SKM-1 treated with dmso at 0.1 percent for 144 hours (cell line): Measurements from ENCODE around the gene ODAD4.
A peak's percentile ranks its signal among the peaks of the same experiment; 100 is the strongest.
"Not testable (repeated sequence)": the region's sequence is repeated elsewhere in the genome, so short reads cannot be mapped to it uniquely, and the experiment has no call there.

Experiments
- DNase-seq: peaks from one replicate; lab custom pipeline; 2025; ENCODE audit not compliant: unreplicated experiment; lab: John Stamatoyannopoulos, UW

Gene ODAD4

DNA sequence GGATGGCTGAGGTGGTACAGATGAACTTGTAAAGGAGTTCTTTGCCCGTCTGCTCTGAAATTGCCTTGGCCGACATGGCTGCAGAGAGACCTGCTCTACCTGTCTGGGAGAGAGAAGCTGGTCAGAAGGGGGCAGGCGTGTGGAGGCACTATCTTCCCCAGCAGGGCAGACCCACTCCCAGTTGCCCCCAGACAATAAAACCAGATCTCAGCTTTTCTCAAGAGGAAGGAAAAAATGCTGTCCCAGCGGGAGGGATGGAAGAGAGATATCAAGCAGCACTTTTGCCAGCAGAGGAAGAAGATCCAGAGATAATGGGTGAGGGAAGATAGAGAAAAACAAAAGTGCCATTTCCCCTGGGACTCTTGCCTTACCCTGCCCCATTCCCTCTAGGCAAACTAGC, 16.6 kb upstream of the ODAD4 start:
- DNase-seq, result no peak

DNA sequence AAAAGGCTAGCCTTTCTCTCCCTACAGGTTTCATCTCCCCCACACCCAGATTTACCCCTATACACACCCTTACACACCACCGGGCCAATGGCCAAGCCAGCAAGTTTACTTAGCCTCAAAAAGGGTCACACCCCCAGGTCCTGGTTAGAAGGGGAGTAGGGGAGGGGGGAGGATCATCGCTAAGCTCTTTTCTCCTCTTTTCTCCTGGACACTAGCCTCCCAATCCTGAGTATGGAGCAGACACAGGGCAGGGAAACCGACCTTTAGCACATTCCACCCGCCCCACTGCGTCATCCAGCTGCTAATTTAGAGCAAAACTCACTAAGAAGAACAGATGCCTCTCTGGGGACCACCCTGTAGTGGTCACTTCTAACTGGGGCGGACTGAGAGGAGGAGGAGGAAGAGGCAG, 16.1 kb upstream of the ODAD4 start:
- DNase-seq, result no peak

DNA sequence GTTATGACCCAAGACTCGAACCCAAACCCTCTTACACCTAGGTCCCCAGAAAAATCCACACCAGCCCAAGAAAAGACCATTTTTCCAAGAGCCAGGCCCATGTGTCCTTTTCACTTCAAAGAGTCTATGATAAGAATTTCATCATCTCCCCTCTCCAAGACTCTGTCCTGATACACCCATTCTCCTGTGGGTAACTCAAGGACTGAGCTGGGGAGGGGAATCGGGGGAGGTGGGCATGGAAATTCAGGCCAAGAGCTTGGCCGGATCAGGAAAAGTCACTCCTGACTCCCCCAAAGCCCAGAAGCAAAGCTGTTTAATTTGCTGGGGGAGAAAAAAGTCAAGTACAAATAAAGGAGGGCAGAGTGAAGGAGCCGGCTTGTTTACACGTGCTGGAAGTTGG, 15.4 kb upstream of the ODAD4 start:
- DNase-seq, result no peak

DNA sequence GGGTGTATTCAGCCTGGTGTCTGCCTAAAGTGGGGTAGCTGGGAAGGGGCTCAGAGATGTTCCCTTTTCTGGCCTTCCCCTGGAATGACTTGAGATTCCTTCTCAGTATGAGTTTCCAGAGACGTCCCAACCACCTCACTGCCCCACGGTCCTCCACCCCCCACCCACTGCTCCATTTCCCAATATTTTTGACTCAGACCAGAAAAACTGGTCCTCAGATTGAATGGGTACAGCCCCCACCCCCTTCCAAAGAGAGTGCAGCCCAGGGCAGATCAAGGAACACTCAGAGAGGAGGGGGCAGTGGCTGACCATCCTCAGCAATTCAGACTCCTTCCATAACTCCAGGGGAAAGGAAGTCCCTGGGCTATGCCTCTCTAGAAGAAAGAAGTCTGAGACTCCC, 14.9 kb upstream of the ODAD4 start:
- DNase-seq, result no peak

DNA sequence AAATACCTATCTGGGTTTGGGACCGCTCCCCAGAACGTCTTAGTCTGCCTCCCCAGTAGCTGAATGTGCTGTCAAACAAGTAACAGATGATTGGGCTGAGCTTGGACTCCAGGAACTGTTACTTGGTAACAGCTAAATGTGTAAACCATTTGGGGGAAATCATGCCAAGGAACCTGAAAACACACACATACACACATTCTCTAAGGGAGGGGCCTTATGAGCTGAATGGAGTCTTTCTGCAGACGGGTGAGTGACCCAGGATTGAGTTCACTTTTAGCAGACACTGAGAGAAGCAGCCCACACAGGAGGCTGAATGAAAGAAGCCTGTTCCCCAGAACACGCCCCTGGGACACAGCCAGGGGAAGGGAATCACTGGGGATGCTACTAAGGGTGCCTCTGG, 13.2 kb upstream of the ODAD4 start:
- no peak for DNase-seq

DNA sequence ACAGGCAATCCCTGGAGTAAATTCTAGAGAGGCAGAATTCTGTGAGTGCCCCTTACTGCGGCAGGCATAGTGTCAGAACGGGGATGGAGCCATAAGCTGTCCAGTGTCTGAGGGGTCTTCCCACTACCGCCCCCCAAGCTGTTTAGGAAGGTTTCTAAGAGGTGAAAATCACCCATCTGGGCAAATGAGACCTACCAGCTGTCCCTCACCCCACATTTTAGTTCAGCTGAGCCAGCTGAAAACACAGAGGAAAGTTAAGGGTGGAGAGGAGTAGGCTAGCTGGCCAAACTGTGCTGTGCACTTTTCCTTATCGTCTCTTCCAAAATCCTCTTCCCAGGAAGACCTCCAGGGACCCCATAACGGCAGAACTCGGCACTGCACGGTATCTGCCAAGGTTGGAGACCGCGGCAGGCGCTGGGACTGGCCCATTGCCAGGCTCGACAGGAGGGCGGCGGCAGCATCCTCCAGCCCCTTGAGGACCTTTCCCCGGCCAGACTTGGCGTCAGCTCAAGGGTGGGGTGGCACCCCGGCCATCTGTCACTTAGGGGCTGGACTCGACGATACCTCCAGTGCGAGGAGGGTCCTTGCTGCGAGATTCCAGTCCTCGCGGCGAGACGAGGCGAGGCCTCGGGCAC, 12.6 kb upstream of the ODAD4 start:
- no peak for DNase-seq

DNA sequence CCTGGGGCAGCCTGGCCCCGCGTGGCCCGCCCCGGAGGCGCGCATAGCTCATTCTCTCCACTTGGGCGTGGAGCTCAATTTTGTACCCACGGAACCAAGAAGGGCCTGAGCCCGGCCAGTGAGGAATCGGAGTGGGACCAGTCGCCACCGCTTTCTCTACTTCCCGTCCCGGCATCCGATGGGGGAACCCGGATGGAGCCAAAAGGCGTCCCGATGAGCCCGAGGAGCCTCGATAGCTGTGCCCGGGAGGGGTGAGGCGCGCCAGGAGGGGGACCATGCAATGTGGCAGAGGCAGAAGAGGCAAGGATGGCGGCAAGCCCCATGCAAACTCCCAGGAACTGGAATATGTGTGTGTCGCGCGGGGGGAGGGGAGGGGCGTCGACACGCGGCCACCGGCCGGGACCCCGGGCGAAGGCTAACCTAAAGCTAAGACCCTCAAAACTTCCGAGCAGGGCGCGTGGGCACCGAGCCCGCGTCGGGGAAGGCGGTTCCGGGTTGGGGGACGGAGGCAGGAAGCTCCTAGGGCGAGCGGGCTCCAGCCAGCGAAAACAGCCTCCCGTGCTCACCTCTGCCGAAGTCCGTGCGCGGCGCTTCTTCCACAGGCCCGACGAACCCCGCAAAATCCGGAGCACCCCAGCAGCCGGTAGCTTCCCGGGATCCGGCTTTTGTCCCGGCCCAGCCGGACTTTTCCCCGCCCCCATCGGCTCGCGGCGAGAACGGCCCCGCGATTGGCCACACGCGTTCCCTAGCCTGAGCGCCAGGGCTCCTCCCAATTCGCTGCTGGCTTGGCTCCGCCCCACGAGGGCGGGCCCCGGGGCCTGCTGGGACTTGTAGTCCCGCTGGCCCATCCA, 11.9 kb upstream of the ODAD4 start, which contains the start of gene ACLY:
TSS of gene ACLY (minus strand) at position 638 of the 851 bp plus-strand sequence. CDS start 5,078 bp downstream, outside the sequence.
- peak; percentile 93 for DNase-seq

DNA sequence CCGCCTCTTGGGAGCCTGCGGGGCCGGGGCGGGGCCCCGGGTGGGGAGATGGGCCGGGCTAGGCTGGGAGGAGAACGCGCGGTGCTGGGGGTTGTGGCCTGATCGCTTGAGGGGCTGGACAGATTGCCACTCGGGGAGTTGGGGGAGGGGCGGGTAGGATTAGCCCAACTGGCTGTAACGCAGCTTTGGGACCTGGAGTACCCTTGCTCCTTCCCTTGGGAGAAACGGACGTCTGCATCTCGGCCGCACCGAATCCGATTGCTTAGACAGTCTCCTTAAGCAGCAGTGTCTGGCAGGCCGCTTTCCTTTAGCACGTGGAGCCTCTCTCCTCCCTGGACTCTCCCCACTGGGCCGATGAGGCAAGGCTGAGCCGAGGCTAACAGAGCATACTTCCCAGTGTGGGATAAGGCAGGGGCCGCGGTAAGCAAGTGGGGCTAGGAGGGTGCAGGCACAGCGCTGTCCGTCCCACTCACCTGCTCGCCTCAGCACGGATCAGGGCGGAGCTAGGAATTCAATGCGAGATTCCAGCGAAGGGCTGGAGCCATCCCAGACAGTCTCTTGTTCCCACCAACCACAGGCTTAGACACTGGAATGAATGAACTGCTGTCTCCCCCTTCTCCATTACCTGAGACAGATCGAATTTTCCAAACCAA, 11.1 kb upstream of the ODAD4 start:
- DNase-seq, result peak; percentile 48

DNA sequence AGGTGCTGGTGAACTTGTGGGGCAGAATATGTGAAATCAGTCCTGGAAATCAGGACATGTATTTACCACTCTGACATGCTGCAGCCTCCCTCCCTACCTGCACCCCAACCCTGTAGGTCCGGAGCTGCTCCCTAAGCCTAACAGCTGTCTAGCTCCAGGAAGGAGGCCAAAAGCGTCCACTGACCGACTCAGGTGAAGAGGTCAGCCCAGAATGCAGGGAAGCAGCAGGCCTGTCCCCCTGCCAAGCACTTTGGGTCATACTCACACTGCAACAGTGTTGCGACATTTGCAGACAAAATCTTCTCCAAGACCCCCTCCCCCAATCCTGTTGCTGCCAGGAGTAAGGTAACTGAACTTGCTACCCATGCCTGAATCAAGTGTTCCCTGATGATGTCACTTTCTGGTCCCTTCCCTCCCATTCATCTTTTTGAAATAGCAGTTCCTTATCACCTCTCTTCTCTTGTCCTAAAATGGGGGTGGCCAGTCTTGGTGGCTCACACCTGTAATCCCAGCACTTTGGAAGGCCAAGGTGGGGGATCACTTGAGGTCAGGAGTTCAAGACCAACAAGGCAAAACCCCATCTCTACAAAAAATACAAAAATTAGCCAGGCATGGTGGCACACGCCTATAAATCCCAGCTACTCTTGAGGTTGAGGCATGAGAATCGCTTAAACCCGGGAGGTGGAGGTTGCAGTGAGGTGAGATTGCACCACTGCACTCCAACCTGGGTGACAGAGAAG, 10.4 kb upstream of the ODAD4 start:
- no peak for DNase-seq

DNA sequence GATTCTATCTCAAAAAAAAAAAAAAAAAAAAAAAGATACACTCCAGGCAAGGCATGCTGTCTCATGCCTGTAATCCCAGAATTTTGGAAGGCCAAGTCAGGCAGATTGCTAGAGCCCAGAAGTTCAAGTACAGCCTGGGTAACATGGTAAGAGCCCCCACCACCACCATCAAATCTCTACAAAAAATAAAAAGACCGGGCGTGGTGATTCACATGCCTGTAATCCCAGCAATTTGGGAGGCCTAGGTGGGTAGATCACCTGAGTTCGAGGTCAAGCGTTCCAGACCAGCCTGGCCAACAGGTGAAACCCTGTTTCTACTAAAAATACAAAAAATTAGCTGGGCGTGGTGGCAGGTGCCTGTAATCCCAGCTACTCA, 9.8 kb upstream of the ODAD4 start:
- no peak for DNase-seq

DNA sequence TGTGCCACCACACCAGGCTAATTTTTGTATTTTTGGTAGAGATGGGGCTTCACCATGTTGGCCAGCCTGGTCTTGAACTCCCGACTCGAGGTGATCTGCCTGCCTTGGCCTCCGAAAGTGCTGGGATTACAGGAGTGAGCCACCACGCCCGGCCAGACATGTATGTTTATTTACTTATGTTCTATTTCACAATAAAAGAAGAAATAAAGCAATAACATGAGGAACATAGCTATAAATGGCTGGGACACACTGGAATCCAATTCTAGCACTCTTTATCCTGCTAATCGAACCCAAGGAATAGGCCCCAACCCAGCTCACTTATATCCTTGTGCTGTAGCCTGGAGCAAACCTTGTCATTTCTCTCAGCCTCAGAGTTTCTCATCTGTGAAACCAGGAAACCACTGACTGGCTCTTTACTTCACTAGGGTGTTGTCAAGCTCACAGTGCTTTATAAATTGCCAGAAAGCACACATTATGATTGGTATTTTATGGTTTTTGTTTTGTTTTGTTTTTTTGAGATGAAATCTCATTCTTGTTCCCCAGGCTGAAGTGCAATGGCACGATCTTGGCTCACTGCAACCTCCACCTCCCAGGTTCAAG, 4.3 kb upstream of the ODAD4 start:
- no peak for DNase-seq

DNA sequence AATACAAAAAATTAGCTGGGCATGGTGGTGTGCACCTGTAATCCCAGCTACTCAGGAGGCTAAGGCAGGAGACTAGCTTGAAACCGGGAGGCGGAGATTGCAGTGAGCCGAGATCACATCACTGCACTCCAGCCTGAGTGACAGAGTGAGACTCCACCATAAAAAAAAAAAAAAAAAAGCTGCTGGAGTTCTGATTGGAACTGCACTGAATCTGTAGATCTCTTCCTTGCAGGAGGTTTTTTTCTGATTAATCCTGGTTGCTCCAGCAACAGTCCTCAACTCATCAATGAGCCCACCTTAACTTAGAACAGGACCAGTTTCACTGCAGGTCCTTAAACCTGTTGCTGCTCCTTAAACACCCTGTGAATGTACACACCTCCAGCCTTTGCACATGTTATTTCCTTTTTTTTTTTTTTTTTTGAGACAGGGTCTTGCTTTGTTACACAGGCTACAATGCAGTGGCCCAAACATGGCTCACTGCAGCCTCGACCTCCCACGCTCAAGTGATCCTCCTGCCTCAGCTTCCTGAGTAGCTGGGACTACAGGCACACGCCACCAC, 1.6 kb upstream of the ODAD4 start:
- DNase-seq, result no peak

DNA sequence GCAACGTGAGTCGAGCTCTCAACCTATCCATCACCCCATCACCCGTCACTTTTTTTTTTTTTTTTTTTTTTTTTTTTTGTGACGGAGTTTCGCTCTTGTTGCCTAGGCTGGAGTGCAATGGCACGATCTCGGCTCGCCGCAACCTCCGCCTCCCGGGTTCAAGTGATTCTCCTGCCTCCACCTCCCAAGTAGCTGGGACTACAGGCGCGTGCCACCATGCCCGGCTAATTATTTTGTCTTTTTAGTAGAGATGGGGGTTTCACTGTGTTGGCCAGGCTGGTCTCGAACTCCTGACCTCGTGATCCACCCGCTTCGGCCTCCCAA, 378 bp downstream of the ODAD4 start:
- not testable (repeated sequence) for DNase-seq

DNA sequence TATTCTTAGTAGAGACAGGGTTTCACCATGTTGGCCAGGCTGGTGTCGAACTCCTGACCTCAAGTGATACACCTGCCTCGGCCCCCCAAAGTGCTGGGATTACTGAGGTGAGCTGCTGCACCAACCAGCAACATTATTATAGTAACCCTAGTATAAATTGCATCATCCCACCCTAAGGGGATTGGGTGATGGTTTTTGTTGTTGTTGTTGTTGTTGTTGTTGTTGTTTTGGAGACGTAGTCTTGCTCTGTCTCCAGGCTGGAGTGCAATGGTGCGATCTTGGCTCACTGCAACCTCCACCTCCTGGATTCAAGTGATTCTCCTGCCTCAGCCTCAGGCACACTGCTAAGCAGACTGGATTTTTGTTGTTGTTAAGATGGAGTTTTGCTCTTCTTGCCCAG, 1.3 kb downstream of the ODAD4 start:
- not testable (repeated sequence) for DNase-seq

DNA sequence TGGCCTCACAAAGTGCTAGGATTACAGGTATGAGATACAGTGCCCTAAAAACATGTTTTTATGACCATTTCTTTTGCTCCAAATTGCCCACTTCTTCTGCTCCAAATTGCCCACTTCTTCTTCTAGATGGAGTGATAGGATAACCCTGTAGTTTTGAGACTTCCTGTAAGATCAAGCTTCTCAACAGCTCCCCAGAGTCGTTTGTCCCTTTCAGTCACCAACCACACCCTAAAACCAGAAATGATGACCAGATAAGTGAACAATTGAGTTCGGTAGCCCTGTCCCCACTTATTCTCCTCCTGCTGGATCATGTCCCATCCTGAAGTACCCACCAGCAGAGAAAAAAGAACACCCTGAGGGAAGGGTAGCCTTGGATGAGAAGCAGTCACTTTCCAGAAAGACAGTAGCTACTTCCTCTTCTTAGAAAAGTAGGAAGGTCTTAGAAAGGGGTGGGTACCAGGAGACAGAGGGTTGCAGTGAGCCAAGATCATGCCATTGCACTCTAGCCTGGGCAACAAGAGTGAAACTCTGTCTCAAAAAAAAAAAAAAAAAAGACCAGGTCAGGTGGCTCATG, 2.5 kb downstream of the ODAD4 start:
- peak; percentile 63 for DNase-seq

DNA sequence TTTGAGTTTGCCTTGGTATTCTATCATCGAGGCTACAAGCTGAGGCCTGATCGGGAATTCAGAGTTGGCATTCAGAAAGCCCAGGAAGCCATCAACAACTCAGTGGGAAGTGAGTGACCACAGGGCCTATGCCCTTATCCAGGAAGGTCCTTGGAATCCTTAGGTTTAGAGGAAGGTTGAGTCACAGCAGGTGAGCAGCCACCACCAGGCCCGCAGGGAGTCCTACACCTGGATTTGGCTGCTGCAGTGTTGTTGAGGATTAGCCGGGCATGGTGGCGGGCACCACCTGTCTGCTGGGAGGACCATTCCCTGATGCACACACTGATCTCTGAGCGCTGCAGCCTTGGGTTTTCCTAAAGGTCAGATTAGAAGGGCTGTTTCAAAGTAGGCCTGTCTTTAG, 5.2 kb downstream of the ODAD4 start:
- no peak for DNase-seq

DNA sequence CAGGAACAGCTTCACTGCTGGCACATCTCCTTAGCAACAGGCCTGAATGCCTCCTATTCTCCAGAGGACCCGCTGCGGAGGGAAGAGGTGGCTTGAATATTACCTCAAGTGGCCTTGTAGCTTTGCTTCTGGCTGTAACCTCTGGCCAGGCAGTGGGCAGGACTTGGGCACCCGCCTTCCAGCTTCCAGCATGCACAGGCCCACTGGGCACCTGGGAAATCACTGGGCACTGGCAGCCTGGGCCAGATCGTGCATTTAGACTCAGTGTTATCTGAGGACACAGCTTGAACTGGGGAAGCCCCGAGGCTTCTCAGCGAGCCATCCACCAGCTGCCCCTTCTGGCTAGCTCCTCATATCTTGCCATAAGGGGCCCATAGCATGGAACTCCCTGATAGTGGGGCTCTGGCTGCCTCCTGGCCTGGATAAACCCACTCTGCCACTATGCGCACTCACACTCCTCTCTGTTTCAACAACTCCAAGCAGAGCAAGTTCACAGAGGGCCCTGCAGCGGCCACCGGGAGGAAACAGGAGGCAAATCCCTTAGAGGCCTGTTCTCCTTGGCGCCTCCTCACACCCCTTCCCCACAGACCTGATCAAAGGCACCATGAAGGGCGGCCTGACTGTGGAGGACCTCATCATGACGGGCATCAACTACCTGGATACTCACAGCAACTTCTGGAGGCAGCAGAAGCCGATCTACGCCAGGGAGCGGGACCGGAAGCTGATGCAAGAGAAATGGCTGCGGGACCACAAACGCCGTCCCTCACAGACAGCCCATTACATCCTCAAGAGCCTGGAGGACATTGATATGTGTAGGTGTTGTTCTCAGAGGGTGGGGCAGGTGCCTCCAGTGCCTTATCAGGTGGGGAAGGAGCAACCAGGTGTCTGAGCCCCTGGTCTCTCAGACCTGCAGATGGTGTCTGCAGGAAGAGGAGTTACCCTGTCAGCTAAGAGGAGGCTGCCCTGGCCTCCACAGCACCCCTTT, 7.8 kb downstream of the ODAD4 start:
- DNase-seq, result no peak

DNA sequence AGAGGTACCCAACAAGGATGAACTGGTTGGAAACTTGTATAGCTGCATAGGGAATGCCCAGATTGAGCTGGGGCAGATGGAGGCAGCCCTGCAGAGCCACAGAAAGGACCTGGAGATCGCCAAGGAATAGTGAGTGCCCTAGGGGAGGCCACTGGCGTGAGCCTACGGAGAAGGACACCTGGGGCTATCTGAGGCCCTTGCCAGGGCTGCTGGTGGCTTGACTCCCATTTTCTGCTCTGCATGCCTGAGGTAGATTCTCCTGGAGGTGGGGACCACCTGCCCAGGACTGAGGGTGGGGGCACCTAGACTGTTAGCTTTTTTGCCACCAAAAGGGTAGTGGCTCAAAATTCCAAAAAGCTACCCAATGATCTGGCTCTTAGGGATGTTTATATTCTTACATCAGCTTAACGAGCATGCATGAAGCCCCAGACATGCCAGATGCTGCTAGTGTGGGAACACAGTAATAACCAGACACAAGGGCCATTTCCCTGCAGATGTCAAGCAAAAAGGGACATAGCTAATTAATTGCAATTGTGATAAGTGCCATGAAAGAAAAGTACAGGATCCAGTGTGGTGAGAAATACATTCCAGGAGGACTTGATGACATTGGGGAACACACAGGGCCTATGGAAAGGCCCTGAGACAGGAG, 8.8 kb downstream of the ODAD4 start:
- no peak for DNase-seq

DNA sequence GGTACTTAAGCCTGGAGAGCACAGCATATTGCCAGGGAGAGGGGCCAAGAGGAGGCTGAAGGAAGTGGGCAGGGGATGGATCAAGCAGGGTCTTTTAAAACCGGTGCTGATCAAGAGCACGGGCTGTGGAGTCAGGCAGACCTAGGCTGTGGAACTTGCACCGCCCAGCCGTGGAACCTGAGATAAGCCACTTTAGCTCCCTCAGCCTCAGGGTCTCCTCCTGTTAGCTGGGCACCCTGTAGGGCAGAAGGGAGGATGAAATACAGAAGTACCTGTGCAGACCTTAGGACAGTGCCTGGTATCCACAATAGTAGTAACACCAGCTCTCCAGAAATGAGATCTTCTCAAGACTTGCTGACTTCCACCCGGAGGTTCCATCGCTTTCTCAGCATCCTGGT, 9.3 kb downstream of the ODAD4 start:
- DNase-seq, result no peak
